H1 (cell line): ENCODE measurements around the gene SLC26A4. TPM values are rescaled to one million over a fixed set of nuclear protein-coding genes. Genes with fewer than 3 reads are reported as not detected.

Experiments used
- ATF3 ChIP-seq: IDR thresholded peaks from 2 replicates; pipeline ENCODE4 v1.6.1; 2011; ENCODE audit warnings: low read depth, mild to moderate bottlenecking, low read length; ENCODE audit not compliant: insufficient read depth
- CEBPB ChIP-seq: IDR thresholded peaks from 2 replicates; pipeline ENCODE4 v1.6.1; 2012; ENCODE audit warnings: low read depth, low read length
- CHD2 ChIP-seq: IDR thresholded peaks from 2 replicates; pipeline ENCODE4 v1.6.1; 2012; ENCODE audit warnings: low read length, improper control_type of control experiment
- GTF2F1 ChIP-seq: IDR thresholded peaks from 2 replicates; pipeline ENCODE4 v1.6.1; 2012; ENCODE audit warnings: low read depth, low read length, improper control_type of control experiment, borderline replicate concordance
- HDAC2 ChIP-seq, 2 experiments: fragments of 300-600 bp in 1 of 2; sonication (generic) in 1 of 2; IDR thresholded peaks; 2 replicates each; pipeline ENCODE4 v1.6.1; 2011 to 2012; ENCODE audit warnings: low read depth in 2 of 2, low read length in 2 of 2, mild to moderate bottlenecking in 2 of 2, moderate library complexity in 2 of 2, borderline replicate concordance in 1 of 2, inconsistent platforms in 1 of 2
- KDM4A ChIP-seq: IDR thresholded peaks from one replicate; pipeline ENCODE4 v1.7.1; 2012; ENCODE audit warnings: low read depth, mild to moderate bottlenecking, moderate library complexity, low read length, inconsistent platforms; ENCODE audit not compliant: severe bottlenecking
- NRF1 ChIP-seq: IDR thresholded peaks from 2 replicates; pipeline ENCODE4 v1.6.1; 2011; ENCODE audit warnings: mild to moderate bottlenecking, low read depth, low read length, improper control_type of control experiment
- POLR2AphosphoS5 ChIP-seq: IDR thresholded peaks from 2 replicates; pipeline ENCODE4 v1.6.1; 2011; ENCODE audit warnings: low read depth, low read length
- RAD21 ChIP-seq, 2 experiments: IDR thresholded peaks in 1 of 2; conservative IDR thresholded peaks in 1 of 2; 2 replicates each; pipeline ENCODE4 v1.6.1; 2011; ENCODE audit warnings: low read depth in 2 of 2, low read length in 2 of 2, improper control_type of control experiment in 1 of 2, inconsistent platforms in 1 of 2, mild to moderate bottlenecking in 1 of 2, moderate library complexity in 1 of 2
- RFX5 ChIP-seq: IDR thresholded peaks from 2 replicates; pipeline ENCODE4 v1.6.1; 2011; ENCODE audit warnings: low read depth, low read length, improper control_type of control experiment, borderline replicate concordance
- SAP30 ChIP-seq: fragments of 300-600 bp; sonication (generic); IDR thresholded peaks from 2 replicates; pipeline ENCODE4 v1.7.1; 2012; ENCODE audit warnings: low read length, moderate library complexity, mild to moderate bottlenecking, inconsistent platforms; ENCODE audit not compliant: insufficient read depth, insufficient replicate concordance
- SIN3A ChIP-seq, 2 experiments: IDR thresholded peaks in 1 of 2; conservative IDR thresholded peaks in 1 of 2; 2 replicates each; pipeline ENCODE4 v1.6.1; 2011 to 2012; ENCODE audit warnings: low read length in 2 of 2, improper control_type of control experiment in 1 of 2, low read depth in 1 of 2, mild to moderate bottlenecking in 1 of 2
- TBP ChIP-seq: IDR thresholded peaks from 2 replicates; pipeline ENCODE4 v1.6.1; 2011; ENCODE audit warnings: low read depth, low read length, improper control_type of control experiment
- TEAD4 ChIP-seq: IDR thresholded peaks from 2 replicates; pipeline ENCODE4 v1.6.1; 2012; ENCODE audit warnings: low read depth, low read length, inconsistent platforms, mixed read lengths
- polyA plus RNA-seq, 7 experiments: library from polyadenylated mRNA; depleted of rRNA in 3 of 7; stranded (reverse) in 5 of 7; unstranded in 2 of 7; fragments of >200 nt in 5 of 7; fragments of 200-250 nt in 2 of 7; gene quantifications; 1 replicate in 5 of 7; 2 replicates in 1 of 7; 4 replicates in 1 of 7; pipeline versions ENCODE4 v1.2.1 to v1.2.3, GENCODE V29; 2011 to 2013; ENCODE audit warnings: missing spikeins in 2 of 7, mixed read lengths in 2 of 7
- total RNA-seq: library from RNA; stranded (reverse); fragmentation: NEBNext Ultra II Directional; extraction: Animal tissue kit (Norgen Biotek cat#: 25700); gene quantifications from 2 replicates; pipeline ENCODE4 v1.2.1, GENCODE V29; 2021

Gene SLC26A4
- total and polyA plus RNA-seq, 2 of the 8 experiments (the other 6 are each of a cell fraction or from before 2014, with no cell fraction given) = 0.11 to 0.35 TPM

- no peak for TF ChIP-seq SAP30
- no peak for TF ChIP-seq TEAD4
- no peak for TF ChIP-seq NRF1
- TF ChIP-seq POLR2AphosphoS5 = no peak
- TF ChIP-seq RAD21 (IDR thresholded peaks at IDR 0.05 in 1 of 2, conservative IDR thresholded peaks at IDR 0.05 in 1 of 2; ENCODE audit: low read depth in 2 of 2, low read length in 2 of 2) = no peak
- no peak for TF ChIP-seq KDM4A
- 0 out of 4 replicates have a peak, but pooled peaks of 1 of the 2 experiments have one; percentile 2 for TF ChIP-seq HDAC2 (IDR thresholded peaks at IDR 0.05; ENCODE audit: borderline replicate concordance in 1 of 2, low read depth in 2 of 2, low read length in 2 of 2)
- TF ChIP-seq RFX5 = no peak
- TF ChIP-seq TBP = 0 out of 2 replicates have a peak, but pooled peaks have one; percentile 11
- TF ChIP-seq SIN3A (conservative IDR thresholded peaks at IDR 0.05 in 1 of 2, IDR thresholded peaks at IDR 0.05 in 1 of 2; ENCODE audit: low read depth in 1 of 2, low read length in 2 of 2) = no peak
- peak; percentile 35; the same call in 1 of the 2 replicates for TF ChIP-seq CEBPB
- no peak for TF ChIP-seq ATF3
- no peak for TF ChIP-seq CHD2
- TF ChIP-seq GTF2F1 = no peak
Observed at GRCh38 chr7:107660381-107661080, at the start of gene SLC26A4 (continued).
